Small intestine (tissue), 7 donors: ENCODE results near the gene CMSS1. TPM values are rescaled to one million over a fixed set of nuclear protein-coding genes. Genes with fewer than 3 reads are reported as not detected.

ENCODE experiments used
- DNase-seq, 2 donors: peaks; one replicate each; pipeline versions ENCODE4 v3.0.0 to v3.0.0-alpha.2; 2013
- FAIRE-seq: peaks from 2 replicates; lab custom pipeline; 2012; peaks lifted over from hg19 to GRCh38; lab: Jason Lieb, UNC
- H3K27ac ChIP-seq, 3 donors: one replicate each; pipeline ENCODE4 v1.5.1; 2013; ENCODE audit warnings: low read length in 2 of 3, mild to moderate bottlenecking in 2 of 3, control low read depth in 1 of 3, inconsistent platforms in 1 of 3, low read depth in 1 of 3, moderate library complexity in 1 of 3
- H3K27me3 ChIP-seq, 3 donors: one replicate each; pipeline ENCODE4 v1.6.1; 2013; ENCODE audit warnings: low read length in 3 of 3, inconsistent platforms in 1 of 3; ENCODE audit not compliant: control insufficient read depth in 3 of 3, insufficient read depth in 3 of 3
- H3K36me3 ChIP-seq, 3 donors: one replicate each; pipeline ENCODE4 v1.6.1; 2013; ENCODE audit warnings: low read length in 3 of 3, inconsistent platforms in 1 of 3, low read depth in 1 of 3, mild to moderate bottlenecking in 1 of 3, moderate library complexity in 1 of 3; ENCODE audit not compliant: control insufficient read depth in 3 of 3, insufficient read depth in 2 of 3
- H3K4me1 ChIP-seq, 3 donors: one replicate each; pipeline ENCODE4 v1.6.1; 2013; ENCODE audit warnings: low read length in 2 of 3, inconsistent platforms in 1 of 3, low read depth in 1 of 3, mild to moderate bottlenecking in 1 of 3, moderate library complexity in 1 of 3; ENCODE audit not compliant: control insufficient read depth in 3 of 3, insufficient read depth in 2 of 3
- H3K4me3 ChIP-seq, 3 donors: one replicate each; pipeline ENCODE4 v1.5.1; 2013; ENCODE audit warnings: low read length in 3 of 3, control low read depth in 1 of 3, inconsistent platforms in 1 of 3, low read depth in 1 of 3, mild to moderate bottlenecking in 1 of 3, moderate library complexity in 1 of 3
- H3K9me3 ChIP-seq, 2 donors: one replicate each; pipeline ENCODE4 v1.6.1; 2013; ENCODE audit warnings: low read depth in 1 of 2, low read length in 1 of 2; ENCODE audit not compliant: control insufficient read depth in 2 of 2, insufficient read depth in 1 of 2
- WGBS, 3 donors: extraction: QIAGEN DNeasy Blood & Tissue Kit; methylation state at CpG; one replicate each; pipeline ENCODE4 v1.1.7; 2013; 5-methylcytosine and 5-hydroxymethylcytosine counted together
- polyA plus RNA-seq, 4 donors: library from polyadenylated mRNA; stranded (reverse) in 3 of 4; unstranded in 1 of 4; fragments of 200-250 nt in 3 of 4; fragments of 120-200 nt in 1 of 4; gene quantifications; one replicate each; pipeline versions ENCODE4 v1.2.1 to v1.2.3, GENCODE V29; 2013
- donor health status: healthy with polysubstance abuse.
- donor health status: control.
- donor health status: control.
- donor health status: Bipolar disorder and iron deficiency.
- donor health status: healthy.

Gene CMSS1
- polyA plus RNA-seq, 4 donors, result 1.6 to 24.0 (median 10.4) TPM

- Histone ChIP-seq H3K4me3 (no peak overlapping the region), H3K9me3 (peaks cover 0 to 5% of the 10 kb centered on the region in 2 donors), H3K27ac (no peak overlapping the region), H3K4me1 (no peaks in the 10 kb centered on the region), H3K27me3 (no peaks in the 10 kb centered on the region), H3K36me3 (peaks cover 0 to 4% (median 3%) of the 10 kb centered on the region in 3 donors)
- FAIRE-seq (no peak), DNase-seq (no peak)
- WGBS, 3 donors, result 33 to 70% (median 65%) methylated on average over 1 of the region's 1 CpG
Measured at GRCh38 chr3:100173961-100174360, 356.3 kb downstream of the CMSS1 start.

- no peak overlapping the region for H3K27ac ChIP-seq
- H3K36me3 ChIP-seq, result peaks cover 3 to 9% (median 4%) of the 10 kb centered on the region in 3 donors
- DNase-seq (no peak), FAIRE-seq (no peak)
- H3K27me3 ChIP-seq, result no peaks in the 10 kb centered on the region
- H3K9me3 ChIP-seq, result peaks cover 2 to 17% of the 10 kb centered on the region in 2 donors
- 87 to 92% (median 90%) methylated on average over 6 of the region's 6 CpGs for WGBS, 3 donors
- no peaks in the 10 kb centered on the region for H3K4me1 ChIP-seq
- H3K4me3 ChIP-seq, result no peak overlapping the region
Measured at GRCh38 chr3:100175637-100176280, 358.1 kb downstream of the CMSS1 start.

- Histone ChIP-seq H3K27ac (no peak overlapping the region), H3K27me3 (no peaks in the 10 kb centered on the region), H3K4me1 (no peaks in the 10 kb centered on the region), H3K9me3 (peaks cover 2 to 17% of the 10 kb centered on the region in 2 donors), H3K4me3 (no peak overlapping the region), H3K36me3 (peaks cover 0 to 9% (median 0%) of the 10 kb centered on the region in 3 donors)
- WGBS, 3 donors, result 85 to 95% (median 89%) methylated on average over 4 of the region's 4 CpGs
- FAIRE-seq (no peak), DNase-seq (no peak)
Measured at GRCh38 chr3:100179692-100180349, 362.2 kb downstream of the CMSS1 start.

- H3K27ac ChIP-seq, result no peak overlapping the region
- H3K4me3 ChIP-seq, result no peak overlapping the region
- H3K27me3 ChIP-seq, result no peaks in the 10 kb centered on the region
- WGBS, 3 donors, result 88 to 100% (median 94%) methylated on average over 1 of the region's 1 CpG
- DNase-seq (no peak), FAIRE-seq (no peak)
- peaks cover 0 to 9% (median 0%) of the 10 kb centered on the region in 3 donors for H3K36me3 ChIP-seq
- no peaks in the 10 kb centered on the region for H3K4me1 ChIP-seq
- peaks cover 2 to 15% of the 10 kb centered on the region in 2 donors for H3K9me3 ChIP-seq
Measured at GRCh38 chr3:100183608-100184125, 366.0 kb downstream of the CMSS1 start.

GRCh38 chr3:100184948-100185570 lies 367.4 kb downstream of the CMSS1 start:
- Histone ChIP-seq H3K4me1 (no peaks in the 10 kb centered on the region), H3K9me3 (peaks cover 0 to under 1% of the 10 kb centered on the region in 2 donors), H3K36me3 (peaks cover 0 to under 1% (median 0%) of the 10 kb centered on the region in 3 donors), H3K27ac (no peak overlapping the region), H3K27me3 (no peaks in the 10 kb centered on the region), H3K4me3 (no peak overlapping the region)
- FAIRE-seq, result no peak
- DNase-seq, result no peak
- whole genome bisulfite sequencing, 3 donors, result 54 to 78% (median 72%) methylated on average over 2 of the region's 2 CpGs

- peak overlapping the region in 1 of 3 donors; percentile 15 for H3K27ac ChIP-seq
- no peaks in the 10 kb centered on the region for H3K27me3 ChIP-seq
- H3K4me1 ChIP-seq, result no peaks in the 10 kb centered on the region
- no peak overlapping the region for H3K4me3 ChIP-seq
- FAIRE-seq, result no peak
- no peak for DNase-seq
- no peaks in the 10 kb centered on the region for H3K9me3 ChIP-seq
- 80 to 92% (median 90%) methylated on average over 4 to 5 of the region's 5 CpGs for WGBS, 3 donors
- no peaks in the 10 kb centered on the region for H3K36me3 ChIP-seq
Measured at GRCh38 chr3:100185847-100186246, 368.2 kb downstream of the CMSS1 start.

- Histone ChIP-seq H3K9me3 (no peaks in the 10 kb centered on the region), H3K27me3 (no peaks in the 10 kb centered on the region), H3K27ac (no peak overlapping the region), H3K4me1 (no peaks in the 10 kb centered on the region), H3K36me3 (no peaks in the 10 kb centered on the region), H3K4me3 (no peak overlapping the region)
- DNase-seq (no peak), FAIRE-seq (no peak)
- WGBS, 3 donors, result 74 to 89% (median 74%) methylated on average over 4 of the region's 4 CpGs
Measured at GRCh38 chr3:100189444-100189964, 371.8 kb downstream of the CMSS1 start.

- DNase-seq, result no peak
- Histone ChIP-seq H3K4me3 (no peak overlapping the region), H3K4me1 (no peaks in the 10 kb centered on the region), H3K27me3 (no peaks in the 10 kb centered on the region), H3K36me3 (no peaks in the 10 kb centered on the region), H3K9me3 (peaks cover 0 to 11% of the 10 kb centered on the region in 2 donors), H3K27ac (no peak overlapping the region)
- WGBS, 3 donors, result 94 to 96% (median 94%) methylated on average over 5 of the region's 5 CpGs
- FAIRE-seq, result no peak
Measured at GRCh38 chr3:100195375-100195774, 377.7 kb downstream of the CMSS1 start.
